Measurements from ENCODE around the gene TSKU. TPM values are rescaled to one million over a fixed set of nuclear protein-coding genes. Genes with fewer than 3 reads are reported as not detected.

TSKU gene
- total RNA-seq, 4 donors from 2014 or later = 27.2 to 152 (median 87.2) TPM

DNA sequence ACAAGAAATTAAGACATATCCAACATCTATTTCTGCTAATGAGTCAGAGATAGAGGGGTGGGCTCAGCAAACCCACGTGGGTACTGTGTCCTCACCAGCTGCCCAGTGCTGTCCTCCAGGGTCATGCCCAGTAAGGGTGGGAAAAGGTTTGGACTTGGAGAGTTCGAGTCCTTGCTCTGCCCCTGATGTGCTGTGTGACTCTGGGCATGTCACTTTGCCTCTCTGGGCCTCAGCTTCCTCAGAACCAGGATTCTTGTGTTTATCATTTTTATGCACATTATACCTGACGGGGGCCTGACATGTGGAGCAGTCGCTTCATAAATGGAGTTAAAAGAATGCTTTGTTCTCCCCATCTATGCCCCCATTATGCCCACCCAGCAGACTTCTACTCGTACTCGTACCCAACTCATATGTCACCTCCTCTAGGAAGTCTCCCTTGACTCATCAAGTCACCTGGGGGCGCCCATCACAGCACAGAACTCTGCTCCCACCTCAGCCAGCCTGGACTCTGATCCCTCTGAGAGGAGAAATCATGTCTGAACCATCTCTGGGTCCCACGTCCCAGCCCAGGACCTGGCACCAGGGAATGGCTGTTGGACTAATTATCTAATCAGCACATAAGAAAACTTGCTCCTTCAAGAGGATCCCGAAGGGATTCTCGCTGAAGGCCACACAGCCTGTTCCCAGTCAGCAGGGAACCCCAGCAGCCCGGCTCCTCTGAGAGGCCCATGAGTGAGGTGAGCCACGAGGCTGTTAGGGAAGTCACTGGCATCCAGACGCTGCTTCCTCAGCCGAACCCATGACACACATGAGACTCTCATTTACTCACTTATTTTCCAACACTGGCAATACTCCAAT is 38.7 kb upstream of the TSKU start:
- no peaks in the 10 kb centered on the region for H3K27me3 ChIP-seq
- H3K4me3 ChIP-seq = no peak overlapping the region
- DNase-seq = no peak
- peaks cover 0 to 21% (median 0%) of the 10 kb centered on the region in 4 donors for H3K4me1 ChIP-seq
- no peaks in the 10 kb centered on the region for H3K36me3 ChIP-seq
- H3K9me3 ChIP-seq = no peaks in the 10 kb centered on the region
- H3K27ac ChIP-seq = peak overlapping the region in 3 of 4 donors; percentile 42 to 80 (median 75)
- TF ChIP-seq, protein P1, sequence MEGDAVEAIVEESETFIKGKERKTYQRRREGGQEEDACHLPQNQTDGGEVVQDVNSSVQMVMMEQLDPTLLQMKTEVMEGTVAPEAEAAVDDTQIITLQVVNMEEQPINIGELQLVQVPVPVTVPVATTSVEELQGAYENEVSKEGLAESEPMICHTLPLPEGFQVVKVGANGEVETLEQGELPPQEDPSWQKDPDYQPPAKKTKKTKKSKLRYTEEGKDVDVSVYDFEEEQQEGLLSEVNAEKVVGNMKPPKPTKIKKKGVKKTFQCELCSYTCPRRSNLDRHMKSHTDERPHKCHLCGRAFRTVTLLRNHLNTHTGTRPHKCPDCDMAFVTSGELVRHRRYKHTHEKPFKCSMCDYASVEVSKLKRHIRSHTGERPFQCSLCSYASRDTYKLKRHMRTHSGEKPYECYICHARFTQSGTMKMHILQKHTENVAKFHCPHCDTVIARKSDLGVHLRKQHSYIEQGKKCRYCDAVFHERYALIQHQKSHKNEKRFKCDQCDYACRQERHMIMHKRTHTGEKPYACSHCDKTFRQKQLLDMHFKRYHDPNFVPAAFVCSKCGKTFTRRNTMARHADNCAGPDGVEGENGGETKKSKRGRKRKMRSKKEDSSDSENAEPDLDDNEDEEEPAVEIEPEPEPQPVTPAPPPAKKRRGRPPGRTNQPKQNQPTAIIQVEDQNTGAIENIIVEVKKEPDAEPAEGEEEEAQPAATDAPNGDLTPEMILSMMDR (IDR thresholded peaks at IDR 0.05) = no peak
- TF ChIP-seq POLR2A (IDR thresholded peaks at IDR 0.05) = no peak

DNA sequence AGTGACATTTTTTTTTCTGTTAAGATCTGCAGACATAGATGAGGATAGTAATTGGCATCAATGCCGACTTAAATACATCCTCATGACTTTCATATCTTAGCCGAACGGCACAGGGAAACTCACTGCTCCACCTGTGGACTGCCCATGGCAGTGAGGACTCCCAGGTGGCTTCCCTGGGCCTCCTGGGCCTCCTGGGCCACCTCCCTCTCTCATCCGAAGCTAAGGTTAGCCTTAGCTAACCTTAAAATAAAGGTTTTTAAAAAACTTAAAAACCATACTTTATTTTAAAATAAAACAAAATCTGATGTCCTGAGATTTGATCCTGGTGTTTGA is 38.1 kb upstream of the TSKU start:
- Histone ChIP-seq H3K36me3 (no peaks in the 10 kb centered on the region), H3K27ac (peak overlapping the region in 3 of 4 donors; percentile 42 to 80 (median 75)), H3K27me3 (no peaks in the 10 kb centered on the region), H3K4me3 (no peak overlapping the region), H3K9me3 (no peaks in the 10 kb centered on the region), H3K4me1 (peaks cover 0 to 23% (median 0%) of the 10 kb centered on the region in 4 donors)
- DNase-seq = no peak
- TF ChIP-seq POLR2A (IDR thresholded peaks at IDR 0.05) = no peak
- TF ChIP-seq, protein P1 (IDR thresholded peaks at IDR 0.05) = no peak

DNA sequence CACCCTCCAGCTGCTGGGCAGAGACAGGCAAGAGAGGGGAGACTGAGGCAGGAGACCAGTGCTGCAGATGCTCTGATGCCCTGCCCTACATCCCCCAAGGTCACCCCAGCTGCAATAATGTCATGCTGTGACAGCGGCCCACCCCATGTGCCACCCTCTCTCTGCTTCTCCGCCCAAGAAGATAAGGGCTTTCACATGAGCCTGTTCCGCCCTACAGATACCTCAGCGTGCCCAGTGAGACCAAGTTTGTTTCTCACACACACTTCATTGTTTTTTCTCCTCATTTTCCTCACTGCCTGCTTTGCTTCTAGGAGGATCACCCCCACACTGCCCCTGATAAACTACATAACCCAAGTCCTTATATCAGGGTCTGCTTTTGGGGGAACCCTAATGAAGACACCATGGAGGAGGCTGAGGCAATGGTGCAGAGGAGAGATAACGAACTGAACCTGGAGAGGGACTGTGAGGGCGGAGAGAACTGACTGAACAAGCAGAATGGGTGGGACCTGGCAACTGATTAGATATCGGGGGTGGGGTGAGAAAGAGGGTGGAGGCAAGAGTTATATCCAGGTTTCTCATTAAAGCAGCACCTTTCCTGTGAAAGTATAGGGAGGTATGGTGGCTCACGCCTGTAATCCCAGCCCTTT is 37.5 kb upstream of the TSKU start:
- Histone ChIP-seq H3K4me1 (peaks cover 0 to 23% (median 0%) of the 10 kb centered on the region in 4 donors), H3K4me3 (no peak overlapping the region), H3K27ac (peak overlapping the region in 3 of 4 donors; percentile 42 to 80 (median 75)), H3K9me3 (no peaks in the 10 kb centered on the region), H3K27me3 (no peaks in the 10 kb centered on the region), H3K36me3 (no peaks in the 10 kb centered on the region)
- TF ChIP-seq POLR2A (IDR thresholded peaks at IDR 0.05) = peak in 1 of 2 donors; percentile 45
- TF ChIP-seq, protein P1 (IDR thresholded peaks at IDR 0.05) = peak in 2 of 6 experiments; percentile 5 to 23
- peak in 1 of 3 donors; percentile 82 for DNase-seq

DNA sequence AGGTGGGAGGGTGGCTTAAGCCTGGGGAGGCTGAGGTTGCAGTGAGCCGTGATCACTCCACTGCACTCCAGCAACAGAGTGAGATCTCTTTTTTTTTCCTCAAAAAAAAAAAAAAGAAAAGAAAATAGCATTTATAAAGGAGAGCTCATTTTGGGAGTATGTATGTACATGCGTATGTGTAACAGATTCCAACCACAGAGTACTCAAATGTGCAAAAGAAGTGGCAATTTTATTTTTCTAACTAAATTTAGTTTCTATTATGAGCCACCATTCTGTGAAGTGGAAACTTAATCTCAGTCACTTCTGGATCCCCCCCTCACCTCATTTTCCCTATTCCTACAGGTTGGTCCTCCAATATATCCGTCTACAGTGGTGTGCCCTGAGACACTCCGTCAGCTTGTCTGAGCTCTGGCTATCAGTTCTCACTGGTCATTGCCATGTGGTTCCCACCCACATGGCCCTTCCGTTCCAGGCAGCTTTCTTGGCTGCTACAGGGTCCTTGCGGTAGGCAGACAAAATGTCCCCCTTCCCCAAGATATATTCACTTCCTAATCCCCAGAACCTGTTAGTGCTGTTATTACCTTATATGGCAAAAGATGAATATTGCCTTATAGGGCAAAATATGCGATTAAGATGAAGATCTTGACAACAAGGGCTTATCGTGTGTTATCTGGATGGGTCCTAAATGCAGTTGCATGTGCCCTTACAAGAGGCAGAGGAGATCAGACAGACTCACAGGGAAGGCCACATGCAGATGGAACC is 35.8 kb upstream of the TSKU start:
- no peaks in the 10 kb centered on the region for H3K36me3 ChIP-seq
- no peak for TF ChIP-seq POLR2A (IDR thresholded peaks at IDR 0.05)
- TF ChIP-seq, protein P1 (IDR thresholded peaks at IDR 0.05) = no peak
- no peaks in the 10 kb centered on the region for H3K27me3 ChIP-seq
- H3K27ac ChIP-seq = no peak overlapping the region
- peaks cover 0 to 27% (median under 1%) of the 10 kb centered on the region in 4 donors for H3K4me1 ChIP-seq
- H3K4me3 ChIP-seq = no peak overlapping the region
- DNase-seq = no peak
- no peaks in the 10 kb centered on the region for H3K9me3 ChIP-seq

Measured in Peyer's patch (tissue), 4 donors.